Measurements from ENCODE around the gene AMBRA1. TPM values are rescaled to one million over a fixed set of nuclear protein-coding genes. Genes with fewer than 3 reads are reported as not detected.

Gene AMBRA1
- total RNA-seq, 2 donors from 2014 or later: 35.2 to 42.2 TPM

GRCh38 chr11:46456269-46457001 is 137.4 kb downstream of the AMBRA1 start:
- H3K4me3 ChIP-seq: no peak overlapping the region
- no peak for TF ChIP-seq CTCF (IDR thresholded peaks at IDR 0.05)
- H3K27ac ChIP-seq: no peak overlapping the region
- H3K9me3 ChIP-seq: no peaks in the 10 kb centered on the region
- H3K4me1 ChIP-seq (ENCODE audit: control insufficient read depth in 1 of 2, low read depth in 2 of 2): no peaks in the 10 kb centered on the region
- DNase-seq (ENCODE audit: low spot score) (no peak), ATAC-seq (ENCODE audit: insufficient number of reproducible peaks, low FRiP score, low read depth) (no peak)
- H3K36me3 ChIP-seq: no peaks in the 10 kb centered on the region
- H3K27me3 ChIP-seq (replicated peaks; ENCODE audit: insufficient read depth): no peaks in the 10 kb centered on the region

GRCh38 chr11:46455834-46456233 is 138.0 kb downstream of the AMBRA1 start:
- H3K4me3 ChIP-seq: no peak overlapping the region
- DNase-seq (ENCODE audit: low spot score) (no peak), ATAC-seq (ENCODE audit: insufficient number of reproducible peaks, low FRiP score, low read depth) (no peak)
- H3K36me3 ChIP-seq: no peaks in the 10 kb centered on the region
- H3K9me3 ChIP-seq: no peaks in the 10 kb centered on the region
- TF ChIP-seq CTCF (IDR thresholded peaks at IDR 0.05): no peak
- no peak overlapping the region for H3K27ac ChIP-seq
- H3K27me3 ChIP-seq (replicated peaks; ENCODE audit: insufficient read depth): no peaks in the 10 kb centered on the region
- no peaks in the 10 kb centered on the region for H3K4me1 ChIP-seq (ENCODE audit: control insufficient read depth in 1 of 2, low read depth in 2 of 2)

GRCh38 chr11:46452918-46453517 is 140.8 kb downstream of the AMBRA1 start:
- TF ChIP-seq CTCF (IDR thresholded peaks at IDR 0.05): no peak
- Histone ChIP-seq H3K36me3 (no peaks in the 10 kb centered on the region), H3K4me3 (no peak overlapping the region), H3K27ac (no peak overlapping the region), H3K4me1 (ENCODE audit: control insufficient read depth in 1 of 2, low read depth in 2 of 2) (no peaks in the 10 kb centered on the region), H3K27me3 (replicated peaks; ENCODE audit: insufficient read depth) (no peaks in the 10 kb centered on the region), H3K9me3 (no peaks in the 10 kb centered on the region)
- ATAC-seq (ENCODE audit: insufficient number of reproducible peaks, low FRiP score, low read depth) (no peak), DNase-seq (ENCODE audit: low spot score) (no peak)

GRCh38 chr11:46451759-46452158 is 142.1 kb downstream of the AMBRA1 start:
- ATAC-seq (ENCODE audit: insufficient number of reproducible peaks, low FRiP score, low read depth) (no peak), DNase-seq (ENCODE audit: low spot score) (no peak)
- Histone ChIP-seq H3K27ac (no peak overlapping the region), H3K9me3 (no peaks in the 10 kb centered on the region), H3K4me3 (no peak overlapping the region), H3K27me3 (replicated peaks; ENCODE audit: insufficient read depth) (no peaks in the 10 kb centered on the region), H3K4me1 (ENCODE audit: control insufficient read depth in 1 of 2, low read depth in 2 of 2) (peaks cover 2 to 3% of the 10 kb centered on the region in 2 donors), H3K36me3 (no peaks in the 10 kb centered on the region)
- TF ChIP-seq CTCF (IDR thresholded peaks at IDR 0.05): no peak

- Histone ChIP-seq H3K27me3 (replicated peaks; ENCODE audit: insufficient read depth) (no peaks in the 10 kb centered on the region), H3K36me3 (no peaks in the 10 kb centered on the region), H3K27ac (no peak overlapping the region), H3K4me1 (ENCODE audit: control insufficient read depth in 1 of 2, low read depth in 2 of 2) (peaks cover 9 to 10% of the 10 kb centered on the region in 2 donors), H3K4me3 (no peak overlapping the region), H3K9me3 (no peaks in the 10 kb centered on the region)
- DNase-seq (ENCODE audit: low spot score) (no peak), ATAC-seq (ENCODE audit: insufficient number of reproducible peaks, low FRiP score, low read depth) (no peak)
- TF ChIP-seq CTCF (IDR thresholded peaks at IDR 0.05): no peak
Observed at GRCh38 chr11:46450846-46451477, 142.9 kb downstream of the AMBRA1 start.
